NCI-H2196 (cell line): ENCODE results near the gene LITAFD.
"Not testable (repeated sequence)": the region's sequence is repeated elsewhere in the genome, so short reads cannot be mapped to it uniquely, and the experiment has no call there.

Source experiments
- DNase-seq: peaks from one replicate; lab custom pipeline; 2025; ENCODE audit not compliant: unreplicated experiment; lab: John Stamatoyannopoulos, UW

Gene LITAFD

GRCh38 chr16:8893976-8894690, 12.0 kb downstream of the LITAFD start:
- DNase-seq: no peak

GRCh38 chr16:8894736-8895334, 12.7 kb downstream of the LITAFD start:
- no peak for DNase-seq

- DNase-seq: no peak
Observed at GRCh38 chr16:8898660-8899318, 16.6 kb downstream of the LITAFD start.

- DNase-seq: no peak
Observed at GRCh38 chr16:8899709-8900317, 17.7 kb downstream of the LITAFD start.

- no peak for DNase-seq
Observed at GRCh38 chr16:8900343-8900742, 18.2 kb downstream of the LITAFD start.

GRCh38 chr16:8901320-8901861, 19.2 kb downstream of the LITAFD start:
- DNase-seq: no peak

DNA sequence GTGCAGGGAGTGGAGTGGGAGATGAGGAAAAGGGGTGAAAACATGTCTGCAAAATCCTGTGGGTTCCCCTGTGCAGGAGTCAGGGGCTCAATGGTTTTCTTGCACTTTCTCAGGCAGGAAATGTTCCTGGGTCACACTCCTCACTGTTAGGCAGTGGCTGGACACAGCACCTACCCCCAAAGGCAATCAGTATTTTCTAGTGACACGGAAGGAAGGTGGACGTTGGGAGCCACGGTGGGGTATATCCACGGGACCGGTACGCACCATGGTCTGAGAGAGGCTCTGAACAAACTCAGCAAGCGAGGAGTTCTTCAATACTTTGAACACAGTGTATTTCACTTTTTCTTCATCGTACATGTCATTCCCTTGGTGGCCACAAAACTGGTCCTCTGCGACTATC, 20.9 kb downstream of the LITAFD start:
- no peak for DNase-seq

GRCh38 chr16:8904018-8904430, 21.9 kb downstream of the LITAFD start:
- DNase-seq: no peak

DNA sequence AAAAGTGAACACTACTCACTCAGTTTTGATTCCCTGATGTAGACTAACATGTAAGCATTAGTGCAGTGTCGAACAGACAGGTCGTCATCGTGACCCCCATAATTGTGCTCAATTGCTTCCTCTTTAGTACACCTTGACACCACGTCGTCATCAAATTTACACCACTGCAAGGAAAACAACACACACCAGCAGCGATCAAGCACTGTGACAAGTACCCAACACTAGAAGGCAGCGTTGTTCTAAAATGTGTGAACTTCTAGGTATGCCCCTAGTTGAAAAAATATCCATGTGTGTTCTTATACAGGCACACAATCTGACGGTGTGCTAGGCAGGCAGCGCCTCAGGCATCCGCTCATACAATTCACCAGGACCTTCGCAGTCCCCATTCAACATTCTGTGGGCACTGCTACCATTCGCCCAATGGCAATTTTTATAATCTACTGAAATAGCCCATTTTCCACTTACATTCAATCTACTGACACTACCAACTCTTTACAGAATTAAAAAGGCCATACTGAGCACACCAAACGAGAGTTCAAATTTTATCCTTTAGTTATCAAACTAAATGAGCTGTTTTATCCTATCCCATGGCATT, 23.1 kb downstream of the LITAFD start:
- peak; percentile 31 for DNase-seq

- no peak for DNase-seq
Observed at GRCh38 chr16:8905795-8906591, 23.8 kb downstream of the LITAFD start.

- DNase-seq: no peak
Observed at GRCh38 chr16:8907096-8907495, 24.9 kb downstream of the LITAFD start.

DNA sequence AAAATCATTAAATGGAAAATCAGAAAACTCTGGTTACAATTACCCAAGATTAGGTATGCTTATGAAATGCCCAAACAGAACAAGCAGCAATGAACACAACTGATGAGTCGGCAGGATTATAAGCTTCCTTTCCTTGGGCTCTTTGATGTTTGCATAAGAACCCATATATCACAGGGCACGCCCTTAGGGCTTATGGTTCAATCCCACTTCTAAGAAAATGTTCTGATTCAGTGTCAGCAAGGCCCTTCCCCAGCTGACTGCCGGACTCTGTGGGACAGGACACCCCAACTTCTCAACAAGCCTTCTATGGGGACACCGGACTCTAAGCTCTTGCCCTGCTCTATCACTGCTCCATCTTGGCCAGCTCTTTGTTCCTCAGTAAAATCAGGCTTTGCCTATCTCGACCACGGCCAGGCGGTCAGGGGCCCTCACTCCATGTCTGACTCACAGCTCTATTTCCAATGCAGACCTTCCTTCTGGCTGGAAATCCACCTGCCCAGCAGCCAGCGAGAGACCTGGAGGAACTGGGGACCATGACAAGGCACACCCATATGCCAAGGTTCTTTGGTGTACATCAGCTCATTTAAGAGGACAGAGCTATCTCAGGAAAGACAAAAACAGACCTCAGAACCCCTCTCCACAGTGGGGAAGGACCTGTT, 26.8 kb downstream of the LITAFD start:
- no peak for DNase-seq

- DNase-seq: no peak
Observed at GRCh38 chr16:8910811-8911210, 28.7 kb downstream of the LITAFD start.

GRCh38 chr16:8912793-8913192, 30.6 kb downstream of the LITAFD start:
- DNase-seq: no peak

GRCh38 chr16:8914098-8914497, 31.9 kb downstream of the LITAFD start:
- no peak for DNase-seq

DNA sequence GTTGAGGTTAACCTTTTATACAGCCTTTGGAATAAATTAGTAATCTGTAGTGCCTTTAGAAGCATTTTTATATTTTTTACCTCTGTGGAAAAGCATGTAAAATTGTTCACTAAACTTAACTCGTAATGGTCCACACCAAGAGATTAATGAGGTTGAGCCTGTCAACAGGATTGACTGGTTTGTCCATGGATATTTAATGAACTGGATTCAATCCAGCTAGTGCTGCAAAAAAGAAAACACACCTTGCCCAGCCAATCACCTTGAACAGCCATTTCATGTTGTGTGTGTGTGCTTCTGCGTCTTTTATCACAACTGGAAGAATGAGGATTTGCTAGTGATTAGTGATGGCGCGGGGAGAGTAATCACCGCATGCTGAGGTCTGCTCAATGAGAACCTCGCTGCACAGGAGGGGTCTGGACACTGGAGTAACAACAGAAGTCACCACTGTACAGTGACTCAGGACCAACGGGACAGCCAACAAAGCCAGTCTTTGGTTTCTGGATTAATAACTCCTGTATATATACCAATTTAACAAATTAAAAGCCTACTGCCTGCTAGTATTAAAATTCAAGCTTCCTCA, 33.7 kb downstream of the LITAFD start:
- DNase-seq: no peak

DNA sequence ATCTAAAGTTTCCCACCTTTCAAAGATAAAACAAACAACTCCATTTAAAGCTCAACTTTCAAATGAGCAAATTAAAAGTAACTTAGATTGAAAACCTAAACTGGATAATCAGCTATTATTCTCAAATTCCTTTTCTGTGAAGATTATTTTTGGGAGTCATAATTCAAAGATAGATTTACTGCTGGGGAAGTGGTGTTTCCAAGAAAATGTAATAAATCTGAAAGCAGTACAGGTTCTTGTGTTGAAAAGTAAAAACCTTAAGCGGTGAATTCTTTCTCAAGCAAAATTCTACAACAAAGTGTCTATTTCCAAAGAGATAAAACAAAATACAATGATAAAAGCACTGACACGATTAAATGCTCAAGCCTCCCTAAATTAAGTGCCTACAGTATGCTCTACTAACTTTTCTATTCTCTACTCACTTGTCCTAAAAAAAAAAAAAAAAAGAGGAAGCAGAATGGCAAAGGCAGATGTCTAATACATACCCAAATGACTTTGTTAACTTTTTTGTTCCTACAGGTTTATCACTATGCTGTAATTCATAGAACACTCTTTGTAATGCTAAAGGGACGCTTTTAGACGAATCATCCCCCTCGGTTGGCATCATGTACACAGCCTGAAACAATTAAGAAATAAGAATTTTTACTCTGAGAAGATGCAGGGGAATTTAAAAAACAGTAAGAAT, 34.5 kb downstream of the LITAFD start:
- DNase-seq: no peak

GRCh38 chr16:8917336-8917735, 35.2 kb downstream of the LITAFD start:
- not testable (repeated sequence) for DNase-seq
